Fibroblast of villous mesenchyme (primary cell): ENCODE measurements around the gene CRP. TPM values are rescaled to one million over a fixed set of nuclear protein-coding genes. Genes with fewer than 3 reads are reported as not detected.
"Not testable (repeated sequence)": the region's sequence is repeated elsewhere in the genome, so short reads cannot be mapped to it uniquely, and the experiment has no call there.

Experiments used
- DNase-seq: peaks from one replicate; pipeline ENCODE4 v3.0.0-alpha.2; 2010; ENCODE audit warnings: low read depth
- H3K4me3 ChIP-seq: 2 replicates; pipeline ENCODE4 v1.5.1; 2011; ENCODE audit warnings: low read depth, mild to moderate bottlenecking, low read length
- CTCF ChIP-seq: IDR thresholded peaks from 2 replicates; pipeline ENCODE4 v1.5.1; 2012; ENCODE audit warnings: low read depth, mild to moderate bottlenecking, low read length; ENCODE audit not compliant: insufficient read depth
- total RNA-seq: library from RNA; depleted of rRNA; stranded (reverse); fragments of >200 nt; gene quantifications from 2 replicates; pipeline ENCODE4 v1.2.3, GENCODE V29; 2012

Gene CRP
- total RNA-seq, 1 donor, result not detected

DNA sequence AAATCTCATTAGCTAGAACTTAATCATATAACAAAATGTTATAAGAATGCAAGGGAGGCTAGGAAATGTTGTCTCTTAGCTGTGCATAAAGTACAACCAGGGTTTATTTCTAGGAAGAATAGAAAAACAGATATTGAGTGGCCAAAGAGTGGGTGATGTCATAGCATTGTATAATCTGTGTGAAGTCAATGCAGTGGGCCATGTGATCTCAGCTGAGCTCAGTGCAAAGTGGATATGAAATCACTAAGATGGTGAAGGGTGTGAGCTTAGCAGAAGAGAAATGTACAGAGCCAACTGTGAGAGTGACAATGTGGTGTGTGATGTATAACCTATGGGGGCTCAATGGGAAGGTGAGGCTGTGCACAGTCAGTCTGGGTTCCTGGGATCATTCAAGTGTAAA is 36.6 kb upstream of the CRP start:
- no peak for TF ChIP-seq CTCF
- DNase-seq, result no peak
- no peak overlapping the region for H3K4me3 ChIP-seq

- no peak for DNase-seq
- no peak for TF ChIP-seq CTCF
- no peak overlapping the region for H3K4me3 ChIP-seq
Observed at GRCh38 chr1:159750621-159751020, 36.2 kb upstream of the CRP start.

DNA sequence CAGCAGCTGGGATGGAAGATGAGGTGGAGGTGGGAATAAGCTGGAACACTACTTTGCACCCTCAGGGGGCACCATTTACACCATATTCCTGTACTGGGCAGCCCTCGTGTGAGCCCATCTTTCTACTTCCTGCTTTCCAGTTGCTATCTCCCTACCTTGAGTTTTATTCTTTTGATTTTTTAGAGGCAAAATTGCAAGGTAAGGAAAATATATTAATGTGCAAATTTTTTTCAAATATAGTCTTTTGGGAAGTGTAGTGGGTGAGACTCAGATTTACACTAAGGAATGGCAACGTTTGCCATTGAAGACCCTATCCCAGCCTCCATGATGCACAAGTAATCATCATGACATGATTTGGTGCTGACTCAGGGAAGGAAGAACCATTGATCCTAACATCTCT is 35.2 kb upstream of the CRP start:
- no peak overlapping the region for H3K4me3 ChIP-seq
- no peak for DNase-seq
- no peak for TF ChIP-seq CTCF

- TF ChIP-seq CTCF, result no peak
- DNase-seq, result no peak
- no peak overlapping the region for H3K4me3 ChIP-seq
Observed at GRCh38 chr1:159748370-159748769, 34.0 kb upstream of the CRP start.

- DNase-seq, result no peak
- TF ChIP-seq CTCF, result no peak
- no peak overlapping the region for H3K4me3 ChIP-seq
Observed at GRCh38 chr1:159746666-159747065, 32.3 kb upstream of the CRP start.

- no peak for TF ChIP-seq CTCF
- no peak overlapping the region for H3K4me3 ChIP-seq
- no peak for DNase-seq
Observed at GRCh38 chr1:159743651-159744410, 29.4 kb upstream of the CRP start.

GRCh38 chr1:159737238-159737916 is 23.0 kb upstream of the CRP start:
- no peak for TF ChIP-seq CTCF
- no peak overlapping the region for H3K4me3 ChIP-seq
- DNase-seq, result no peak

DNA sequence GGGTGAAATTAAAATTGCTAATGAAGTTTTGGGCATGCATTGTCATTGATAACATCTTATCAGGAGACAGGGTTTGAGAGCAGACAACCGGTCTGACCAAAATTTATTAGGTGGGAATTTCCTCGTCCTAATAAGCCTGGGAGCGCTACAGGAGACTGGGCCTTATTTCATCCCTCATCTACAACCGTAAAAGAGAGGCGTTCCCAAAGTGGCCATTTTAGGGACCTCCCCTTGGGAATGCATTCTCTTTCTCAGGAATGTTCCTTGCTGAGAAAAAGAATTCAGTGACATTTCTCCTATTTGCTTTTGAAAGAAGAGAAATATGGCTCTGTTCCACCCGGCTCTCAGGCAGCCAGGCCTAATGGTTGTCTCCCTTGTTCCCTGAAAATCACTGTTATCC is 8.8 kb upstream of the CRP start:
- not testable (repeated sequence) for DNase-seq, H3K4me3 ChIP-seq
